OCI-LY7 (cell line): ENCODE measurements around the gene HSF2BP.

Source experiments
- CTCF ChIP-seq: fragments of 200-600 bp; sonication (generic); conservative IDR thresholded peaks from 2 replicates; pipeline ENCODE4 v1.5.1; 2014; ENCODE audit warnings: mild to moderate bottlenecking, antibody characterized with exemption, low read length, moderate library complexity, mixed read lengths
- EZH2phosphoT487 ChIP-seq: fragments of 200-600 bp; sonication (generic); IDR thresholded peaks from 2 replicates; pipeline ENCODE4 v1.6.1; 2018; ENCODE audit warnings: low read depth, borderline replicate concordance, mild to moderate bottlenecking, mixed run types, antibody characterized with exemption, low read length, moderate library complexity, mixed read lengths

GRCh38 chr21:43707462-43707861, 48.2 kb upstream of the HSF2BP start:
- TF ChIP-seq CTCF (no peak), EZH2phosphoT487 (no peak)
